CD4-positive, alpha-beta T cell treated with Interleukin-15 for 1 hour (primary cell): ENCODE data around the gene MESD.
"Not testable (repeated sequence)": the region's sequence is repeated elsewhere in the genome, so short reads cannot be mapped to it uniquely, and the experiment has no call there.

ENCODE experiments used
- DNase-seq: peaks from one replicate; pipeline ENCODE4 v3.0.0-alpha.2; 2020

Gene MESD

DNA sequence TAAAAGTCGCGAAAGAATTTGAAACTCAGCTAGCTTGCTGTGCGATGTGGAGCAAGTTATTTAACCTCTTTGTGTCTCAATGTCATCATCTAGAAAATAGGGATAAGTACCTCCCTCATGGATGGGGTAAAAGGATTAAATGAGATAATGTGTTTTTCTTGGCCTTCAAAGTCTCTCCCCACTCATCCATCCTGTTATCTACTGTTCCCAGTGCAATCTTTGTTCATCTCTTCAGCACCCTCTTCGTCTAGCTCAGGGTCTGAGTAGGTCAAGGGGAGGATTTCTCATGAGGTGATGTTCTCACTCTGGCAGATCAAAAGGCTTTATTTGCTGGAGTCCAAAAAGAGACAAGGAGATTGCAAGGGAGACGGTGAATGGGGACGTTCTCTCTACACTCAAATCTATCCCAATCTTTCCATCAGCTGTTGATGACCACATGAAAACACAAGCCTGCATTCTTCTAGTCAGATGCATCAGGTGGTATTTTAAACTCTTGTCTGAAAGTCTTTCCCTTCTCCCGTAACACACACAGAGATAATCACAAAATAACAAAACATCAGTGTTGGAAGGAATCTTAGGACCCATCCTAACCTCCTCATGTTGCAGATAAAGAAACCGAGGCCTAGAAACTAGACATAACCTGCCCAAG, 1.3 kb downstream of the MESD start:
- no peak for DNase-seq

GRCh38 chr15:80986487-80986886, 3.1 kb downstream of the MESD start:
- DNase-seq = no peak

GRCh38 chr15:80985981-80986380, 3.6 kb downstream of the MESD start:
- DNase-seq = no peak

DNA sequence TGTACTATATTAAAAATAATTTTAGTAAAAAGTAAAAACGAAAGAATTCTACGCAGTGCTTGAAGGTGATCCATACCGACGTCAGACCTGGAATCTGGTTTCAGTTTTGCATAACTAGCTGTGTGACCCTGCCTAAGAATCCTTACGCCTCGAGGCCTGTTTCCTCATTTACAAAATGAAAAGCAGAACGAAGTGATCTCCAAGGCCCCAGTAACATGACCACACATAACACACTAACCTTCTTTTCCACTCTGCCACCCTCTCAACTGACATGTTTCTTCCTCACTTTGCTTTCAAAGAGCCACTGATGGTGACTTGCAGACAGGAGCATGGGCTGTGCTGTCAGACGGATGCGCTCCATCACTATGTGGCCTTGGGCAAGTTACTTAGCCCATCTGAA, 4.8 kb downstream of the MESD start:
- peak; percentile 42 for DNase-seq

GRCh38 chr15:80982839-80983238, 6.8 kb downstream of the MESD start:
- DNase-seq = no peak

- DNase-seq = no peak
Measured at GRCh38 chr15:80982205-80982604, 7.4 kb downstream of the MESD start.

- no peak for DNase-seq
Measured at GRCh38 chr15:80979538-80980200, 9.9 kb downstream of the MESD start.

GRCh38 chr15:80978685-80979329, 10.8 kb downstream of the MESD start:
- DNase-seq = no peak

GRCh38 chr15:80977627-80978036, 12.0 kb downstream of the MESD start:
- DNase-seq = peak; percentile 48

- DNase-seq = no peak
Measured at GRCh38 chr15:80976851-80977250, 12.8 kb downstream of the MESD start.

GRCh38 chr15:80974914-80975313, 14.7 kb downstream of the MESD start:
- no peak for DNase-seq

GRCh38 chr15:80972276-80972675, 17.3 kb downstream of the MESD start:
- no peak for DNase-seq

GRCh38 chr15:80971143-80971542, 18.5 kb downstream of the MESD start:
- no peak for DNase-seq

DNA sequence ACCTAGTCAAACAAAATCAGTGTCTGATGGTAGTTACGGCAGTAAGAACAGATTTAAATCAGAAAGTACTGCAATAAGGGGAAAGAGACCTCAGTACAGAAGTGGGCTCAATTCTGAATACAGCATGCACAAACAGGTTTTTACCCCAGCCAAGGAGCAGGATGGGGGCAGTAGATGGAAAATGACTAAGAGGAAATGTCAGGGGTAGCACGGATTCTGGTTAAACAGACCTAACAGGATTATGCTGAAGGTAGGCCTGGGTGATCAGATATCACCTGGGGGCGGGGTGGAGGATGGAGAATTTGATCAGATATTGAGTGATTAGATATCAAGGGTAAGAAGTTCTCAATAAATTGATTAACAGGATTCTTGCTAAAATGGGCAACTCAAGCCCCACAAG, 19.0 kb downstream of the MESD start:
- DNase-seq = no peak

- DNase-seq = peak; percentile 31
Measured at GRCh38 chr15:80970018-80970657, 19.5 kb downstream of the MESD start.

DNA sequence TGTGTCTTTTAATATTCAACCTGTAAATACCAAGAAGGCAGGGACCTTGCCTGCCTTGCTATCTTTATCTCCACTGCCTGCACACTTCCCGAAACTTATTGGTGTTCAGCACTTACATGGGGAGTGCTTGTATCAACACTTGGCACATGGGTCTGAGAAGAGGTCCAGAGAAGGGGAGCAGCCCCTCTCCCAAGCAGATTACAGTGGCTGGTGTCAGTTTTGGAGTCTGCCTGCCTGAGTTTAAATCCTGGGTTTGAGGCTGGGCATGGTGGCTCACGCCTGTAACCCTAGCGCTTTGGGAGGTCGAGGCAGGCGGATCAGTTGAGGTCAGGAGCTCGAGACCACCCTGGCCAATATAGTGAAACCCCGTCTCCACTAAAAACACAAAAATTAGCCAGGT, 20.3 kb downstream of the MESD start:
- no peak for DNase-seq

DNA sequence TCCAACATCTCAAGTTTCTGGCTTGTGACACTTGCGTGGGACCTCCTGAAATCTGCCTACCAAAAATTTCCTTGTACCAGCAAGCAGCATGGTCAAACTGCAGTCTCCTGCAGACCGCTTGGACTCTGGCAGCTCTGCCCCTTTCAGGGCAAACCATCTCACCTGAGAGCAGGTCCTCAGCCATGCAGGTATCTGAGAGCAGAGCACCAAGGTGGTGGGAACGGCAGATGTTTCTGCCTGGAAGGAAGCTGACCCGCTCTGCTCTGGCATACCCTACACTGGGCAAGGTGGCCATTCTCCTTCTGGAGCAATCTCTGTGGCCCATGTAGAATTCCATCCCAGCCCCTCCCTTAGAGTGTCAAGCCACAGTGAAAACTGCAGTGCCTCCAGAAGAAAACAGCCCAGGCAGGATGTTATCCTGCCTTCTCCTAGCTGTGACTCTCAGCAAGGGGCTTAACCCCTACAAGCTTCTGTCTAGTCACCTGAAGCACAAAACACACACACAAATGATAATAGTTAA, 21.6 kb downstream of the MESD start:
- DNase-seq = no peak

DNA sequence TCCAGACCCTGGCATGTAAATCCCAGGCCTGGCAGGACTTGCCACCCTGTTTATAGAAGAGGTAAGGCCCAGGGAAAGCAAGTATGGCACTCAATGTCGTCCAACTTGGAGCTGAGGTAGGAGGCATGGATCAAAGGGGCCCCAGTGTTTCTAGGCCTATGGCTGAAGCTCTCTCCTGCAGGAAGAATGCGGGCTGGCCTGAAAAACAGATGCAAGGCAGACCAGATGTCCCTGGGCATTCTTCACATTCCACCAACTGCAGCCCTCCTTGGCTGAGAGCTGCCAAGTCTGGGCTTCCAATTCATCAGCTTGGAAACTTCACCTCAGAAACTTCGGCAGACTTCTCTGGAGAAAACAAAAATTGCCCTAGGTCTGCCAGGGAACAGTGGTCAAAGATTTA, 22.2 kb downstream of the MESD start:
- DNase-seq = no peak

- no peak for DNase-seq
Measured at GRCh38 chr15:80966431-80967197, 23.0 kb downstream of the MESD start.

GRCh38 chr15:80965454-80965853, 24.2 kb downstream of the MESD start:
- not testable (repeated sequence) for DNase-seq

DNA sequence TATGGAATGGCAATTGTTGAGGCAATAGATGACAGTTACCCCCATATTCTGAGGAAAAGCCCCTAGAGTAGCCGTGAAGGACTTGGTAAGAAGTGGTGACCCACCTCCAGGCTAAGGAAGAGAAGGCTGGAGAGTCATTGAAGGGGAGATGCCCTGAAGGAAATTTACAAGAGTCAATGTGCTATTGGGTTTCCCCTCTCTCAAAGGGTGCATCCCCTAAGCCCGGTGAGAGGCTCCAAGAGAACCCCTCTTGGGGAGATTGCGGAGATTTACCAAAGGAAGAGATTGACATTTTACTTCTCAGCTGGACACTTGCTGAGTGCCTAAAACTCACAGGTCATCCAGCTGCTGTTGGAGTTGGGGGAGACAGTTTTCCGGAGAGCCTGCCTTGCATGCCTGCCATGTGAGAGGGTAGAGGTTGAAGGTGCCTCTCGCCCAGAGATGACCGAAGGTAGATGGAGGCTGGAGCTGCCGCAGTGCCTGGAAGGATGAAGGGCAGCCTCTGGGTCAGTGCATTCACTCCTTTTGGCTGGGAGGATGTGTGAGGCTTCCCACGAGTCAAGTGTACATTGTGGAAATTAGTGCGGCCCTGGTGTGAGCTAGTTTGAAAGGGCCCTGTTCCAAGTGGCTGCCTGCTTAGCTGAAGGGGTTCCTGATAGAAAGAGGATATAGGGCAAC, 30.7 kb downstream of the MESD start:
- DNase-seq = no peak

GRCh38 chr15:80957976-80958375, 31.6 kb downstream of the MESD start:
- no peak for DNase-seq
